Measurements from ENCODE around the gene EEF1G. TPM values are rescaled to one million over a fixed set of nuclear protein-coding genes. Genes with fewer than 3 reads are reported as not detected.

Gene EEF1G
- total and polyA plus RNA-seq, 9 of the 15 experiments (the other 6 are each of a cell fraction or from before 2014, with no cell fraction given) = 985 to 2,349 (median 2,035) TPM

DNA sequence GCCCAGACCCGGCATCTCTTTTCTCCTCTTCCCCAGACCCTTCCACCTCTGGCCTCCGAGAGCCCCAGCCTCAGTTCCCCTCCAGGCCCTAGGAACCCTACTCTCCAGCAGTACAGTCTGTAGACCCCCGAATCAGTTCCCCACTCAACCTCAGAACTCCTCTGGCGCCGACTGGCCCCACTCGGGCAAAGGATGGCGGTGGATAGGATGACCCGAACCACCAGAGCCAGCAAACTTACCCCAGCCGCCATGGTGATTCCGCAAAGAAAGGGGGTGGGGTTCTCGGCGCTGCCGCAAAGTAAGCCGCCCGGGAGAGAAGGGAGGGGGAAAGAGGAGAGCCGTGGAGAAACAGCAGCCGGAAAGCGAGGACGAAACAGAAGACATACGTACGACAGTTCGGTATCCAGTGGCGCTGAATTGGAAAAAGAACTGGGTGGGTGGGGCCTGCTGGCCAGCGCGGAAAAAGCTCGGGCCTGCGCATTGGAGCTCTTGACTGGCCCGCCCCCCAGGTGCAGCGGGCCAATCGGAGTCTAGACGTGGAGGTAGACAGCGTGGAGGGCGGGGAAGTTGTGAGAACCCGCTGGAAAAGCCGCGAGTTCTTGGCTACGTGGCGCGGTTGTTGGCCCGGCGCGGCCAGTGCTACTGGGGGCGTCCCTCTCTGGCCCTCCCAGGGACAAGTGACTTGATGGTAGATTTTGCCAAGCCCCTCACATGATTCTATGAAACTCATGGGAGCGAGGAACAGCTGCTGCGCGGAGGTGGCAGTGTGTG lies at the start of gene EEF1G (continued):
- TF ChIP-seq CEBPG (CRISPR knock-in tag; IDR thresholded peaks at IDR 0.05) (no peak), CEBPG (tag; conservative IDR thresholded peaks at IDR 0.05 in 1 of 2, IDR thresholded peaks at IDR 0.05 in 1 of 2) (no peak), SRSF9 (IDR thresholded peaks at IDR 0.05; ENCODE audit: borderline replicate concordance, low read depth, low read length) (no peak), ZNF24 (IDR thresholded peaks at IDR 0.05) (no peak), IFI16 (CRISPR knock-in tag; IDR thresholded peaks at IDR 0.05) (no peak), ARHGAP35 (IDR thresholded peaks at IDR 0.05; ENCODE audit: partially characterized antibody) (no peak), KLF1 (tag; IDR thresholded peaks at IDR 0.05) (no peak), ZNF436 (CRISPR knock-in tag; IDR thresholded peaks at IDR 0.05) (no peak), ZNF830 (CRISPR knock-in tag; IDR thresholded peaks at IDR 0.05) (no peak), TAF15 (IDR thresholded peaks at IDR 0.05; ENCODE audit: low read depth, low read length) (no peak), GATAD2A (IDR thresholded peaks at IDR 0.05) (no peak; the same call in 1 of the 2 replicates), NELFE (IDR thresholded peaks at IDR 0.05; ENCODE audit: insufficient read depth, insufficient read length) (no peak), CHCHD3 (CRISPR knock-in tag; IDR thresholded peaks at IDR 0.05) (no peak)
- TF ChIP-seq, protein P1, sequence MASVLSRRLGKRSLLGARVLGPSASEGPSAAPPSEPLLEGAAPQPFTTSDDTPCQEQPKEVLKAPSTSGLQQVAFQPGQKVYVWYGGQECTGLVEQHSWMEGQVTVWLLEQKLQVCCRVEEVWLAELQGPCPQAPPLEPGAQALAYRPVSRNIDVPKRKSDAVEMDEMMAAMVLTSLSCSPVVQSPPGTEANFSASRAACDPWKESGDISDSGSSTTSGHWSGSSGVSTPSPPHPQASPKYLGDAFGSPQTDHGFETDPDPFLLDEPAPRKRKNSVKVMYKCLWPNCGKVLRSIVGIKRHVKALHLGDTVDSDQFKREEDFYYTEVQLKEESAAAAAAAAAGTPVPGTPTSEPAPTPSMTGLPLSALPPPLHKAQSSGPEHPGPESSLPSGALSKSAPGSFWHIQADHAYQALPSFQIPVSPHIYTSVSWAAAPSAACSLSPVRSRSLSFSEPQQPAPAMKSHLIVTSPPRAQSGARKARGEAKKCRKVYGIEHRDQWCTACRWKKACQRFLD (CRISPR knock-in tag; IDR thresholded peaks at IDR 0.05) = no peak
- TF ChIP-seq, protein P2, sequence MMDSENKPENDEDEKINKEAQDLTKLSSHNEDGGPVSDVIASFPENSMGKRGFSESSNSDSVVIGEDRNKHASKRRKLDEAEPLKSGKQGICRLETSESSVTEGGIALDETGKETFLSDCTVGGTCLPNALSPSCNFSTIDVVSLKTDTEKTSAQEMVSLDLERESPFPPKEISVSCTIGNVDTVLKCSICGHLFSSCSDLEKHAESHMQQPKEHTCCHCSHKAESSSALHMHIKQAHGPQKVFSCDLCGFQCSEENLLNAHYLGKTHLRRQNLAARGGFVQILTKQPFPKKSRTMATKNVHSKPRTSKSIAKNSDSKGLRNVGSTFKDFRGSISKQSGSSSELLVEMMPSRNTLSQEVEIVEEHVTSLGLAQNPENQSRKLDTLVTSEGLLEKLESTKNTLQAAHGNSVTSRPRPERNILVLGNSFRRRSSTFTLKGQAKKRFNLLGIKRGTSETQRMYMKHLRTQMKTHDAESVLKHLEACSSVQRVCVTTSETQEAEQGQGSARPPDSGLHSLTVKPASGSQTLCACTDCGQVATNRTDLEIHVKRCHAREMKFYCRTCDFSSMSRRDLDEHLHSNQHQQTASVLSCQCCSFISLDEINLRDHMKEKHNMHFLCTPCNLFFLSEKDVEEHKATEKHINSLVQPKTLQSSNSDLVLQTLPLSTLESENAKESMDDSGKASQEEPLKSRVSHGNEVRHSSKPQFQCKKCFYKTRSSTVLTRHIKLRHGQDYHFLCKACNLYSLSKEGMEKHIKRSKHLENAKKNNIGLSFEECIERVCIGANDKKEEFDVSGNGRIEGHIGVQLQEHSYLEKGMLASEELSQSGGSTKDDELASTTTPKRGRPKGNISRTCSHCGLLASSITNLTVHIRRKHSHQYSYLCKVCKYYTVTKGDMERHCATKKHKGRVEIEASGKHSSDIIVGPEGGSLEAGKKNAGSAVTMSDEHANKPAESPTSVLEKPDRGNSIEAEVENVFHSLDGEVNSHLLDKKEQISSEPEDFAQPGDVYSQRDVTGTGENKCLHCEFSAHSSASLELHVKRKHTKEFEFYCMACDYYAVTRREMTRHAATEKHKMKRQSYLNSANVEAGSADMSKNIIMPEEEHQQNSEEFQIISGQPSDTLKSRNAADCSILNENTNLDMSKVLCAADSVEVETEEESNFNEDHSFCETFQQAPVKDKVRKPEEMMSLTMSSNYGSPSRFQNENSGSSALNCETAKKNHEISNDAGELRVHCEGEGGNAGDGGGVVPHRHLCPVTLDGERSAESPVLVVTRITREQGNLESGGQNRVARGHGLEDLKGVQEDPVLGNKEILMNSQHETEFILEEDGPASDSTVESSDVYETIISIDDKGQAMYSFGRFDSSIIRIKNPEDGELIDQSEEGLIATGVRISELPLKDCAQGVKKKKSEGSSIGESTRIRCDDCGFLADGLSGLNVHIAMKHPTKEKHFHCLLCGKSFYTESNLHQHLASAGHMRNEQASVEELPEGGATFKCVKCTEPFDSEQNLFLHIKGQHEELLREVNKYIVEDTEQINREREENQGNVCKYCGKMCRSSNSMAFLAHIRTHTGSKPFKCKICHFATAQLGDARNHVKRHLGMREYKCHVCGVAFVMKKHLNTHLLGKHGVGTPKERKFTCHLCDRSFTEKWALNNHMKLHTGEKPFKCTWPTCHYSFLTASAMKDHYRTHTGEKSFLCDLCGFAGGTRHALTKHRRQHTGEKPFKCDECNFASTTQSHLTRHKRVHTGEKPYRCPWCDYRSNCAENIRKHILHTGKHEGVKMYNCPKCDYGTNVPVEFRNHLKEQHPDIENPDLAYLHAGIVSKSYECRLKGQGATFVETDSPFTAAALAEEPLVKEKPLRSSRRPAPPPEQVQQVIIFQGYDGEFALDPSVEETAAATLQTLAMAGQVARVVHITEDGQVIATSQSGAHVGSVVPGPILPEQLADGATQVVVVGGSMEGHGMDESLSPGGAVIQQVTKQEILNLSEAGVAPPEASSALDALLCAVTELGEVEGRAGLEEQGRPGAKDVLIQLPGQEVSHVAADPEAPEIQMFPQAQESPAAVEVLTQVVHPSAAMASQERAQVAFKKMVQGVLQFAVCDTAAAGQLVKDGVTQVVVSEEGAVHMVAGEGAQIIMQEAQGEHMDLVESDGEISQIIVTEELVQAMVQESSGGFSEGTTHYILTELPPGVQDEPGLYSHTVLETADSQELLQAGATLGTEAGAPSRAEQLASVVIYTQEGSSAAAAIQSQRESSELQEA (IDR thresholded peaks at IDR 0.05; ENCODE audit: low read depth) = no peak
- TF ChIP-seq, protein P3, sequence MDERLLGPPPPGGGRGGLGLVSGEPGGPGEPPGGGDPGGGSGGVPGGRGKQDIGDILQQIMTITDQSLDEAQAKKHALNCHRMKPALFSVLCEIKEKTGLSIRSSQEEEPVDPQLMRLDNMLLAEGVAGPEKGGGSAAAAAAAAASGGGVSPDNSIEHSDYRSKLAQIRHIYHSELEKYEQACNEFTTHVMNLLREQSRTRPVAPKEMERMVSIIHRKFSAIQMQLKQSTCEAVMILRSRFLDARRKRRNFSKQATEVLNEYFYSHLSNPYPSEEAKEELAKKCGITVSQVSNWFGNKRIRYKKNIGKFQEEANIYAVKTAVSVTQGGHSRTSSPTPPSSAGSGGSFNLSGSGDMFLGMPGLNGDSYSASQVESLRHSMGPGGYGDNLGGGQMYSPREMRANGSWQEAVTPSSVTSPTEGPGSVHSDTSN (CRISPR knock-in tag; IDR thresholded peaks at IDR 0.05; ENCODE audit: low read depth) = no peak
- TF ChIP-seq, protein P3 (tag; conservative IDR thresholded peaks at IDR 0.05; ENCODE audit: low read depth) = no peak

Data from K562 (cell line).